A673 (cell line): ENCODE data around the gene TBXA2R. TPM values are rescaled to one million over a fixed set of nuclear protein-coding genes. Genes with fewer than 3 reads are reported as not detected.

Experiments
- BruUV-seq: library from RNA; stranded (reverse); fragments of 400-500 nt; replicated peaks from 2 replicates; lab custom pipeline; 2021; lab: Mats Ljungman, UMichigan
- CTCF ChIA-PET: fragments of 300-600 bp; sonication (Branson Sonifier 250); formaldehyde crosslinking; loops from one replicate; lab custom pipeline; 2022; ENCODE audit warnings: antibody characterized with exemption; lab: Charles Lee
- POLR2A ChIA-PET: fragments of 300-600 bp; sonication (Branson Sonifier 250); formaldehyde crosslinking; loops from one replicate; lab custom pipeline; 2022; ENCODE audit warnings: antibody characterized with exemption; ENCODE audit not compliant: low non-redundant PET; lab: Charles Lee
- DNase-seq: peaks from one replicate; pipeline ENCODE4 v3.0.0-alpha.2; 2015; ENCODE audit warnings: low spot score
- H3K27ac ChIP-seq: fragments of 200-600 bp; sonication (generic); 2 replicates; pipeline ENCODE4 v1.5.1; 2016; ENCODE audit warnings: mixed run types, low read depth, mild to moderate bottlenecking, mixed read lengths, antibody characterized with exemption, low read length; ENCODE audit not compliant: poor library complexity, severe bottlenecking
- H3K27me3 ChIP-seq: fragments of 200-600 bp; sonication (generic); replicated peaks from 2 replicates; pipeline ENCODE4 v1.6.1; 2017; ENCODE audit warnings: mixed run types, low read depth, mild to moderate bottlenecking, mixed read lengths, antibody characterized with exemption, low read length; ENCODE audit not compliant: insufficient read depth, poor library complexity
- H3K36me3 ChIP-seq: fragments of 200-600 bp; sonication (generic); 2 replicates; pipeline ENCODE4 v1.6.1; 2016; ENCODE audit warnings: mixed run types, mild to moderate bottlenecking, mixed read lengths, antibody characterized with exemption, low read length; ENCODE audit not compliant: insufficient read depth, poor library complexity, severe bottlenecking
- H3K4me1 ChIP-seq: fragments of 200-600 bp; sonication (generic); 2 replicates; pipeline ENCODE4 v1.6.1; 2017; ENCODE audit warnings: mixed run types, mild to moderate bottlenecking, mixed read lengths, antibody characterized with exemption, low read length; ENCODE audit not compliant: insufficient read depth, poor library complexity, severe bottlenecking
- H3K4me3 ChIP-seq: fragments of 200-600 bp; sonication (generic); 2 replicates; pipeline ENCODE4 v1.5.1; 2016; ENCODE audit warnings: low read depth, mixed run types, mild to moderate bottlenecking, mixed read lengths, low read length; ENCODE audit not compliant: poor library complexity, severe bottlenecking
- H3K9me3 ChIP-seq: fragments of 200-600 bp; sonication (generic); 2 replicates; pipeline ENCODE4 v1.6.1; 2016; ENCODE audit warnings: mixed run types, low read depth, mild to moderate bottlenecking, mixed read lengths, antibody characterized with exemption, low read length; ENCODE audit not compliant: poor library complexity, severe bottlenecking
- CTCF ChIP-seq: fragments of 300-800, 200-600 bp; sonication (generic); conservative IDR thresholded peaks from 2 replicates; pipeline ENCODE4 v1.5.1; 2017; ENCODE audit warnings: low read depth, mild to moderate bottlenecking, antibody characterized with exemption, low read length, moderate library complexity, mixed read lengths
- EZH2 ChIP-seq: fragments of 200-600 bp; sonication (generic); IDR thresholded peaks from 2 replicates; pipeline ENCODE4 v1.6.1; 2017; ENCODE audit warnings: borderline replicate concordance, low read depth, mild to moderate bottlenecking, mixed read lengths, antibody characterized with exemption, low read length; ENCODE audit not compliant: poor library complexity, severe bottlenecking
- intact Hi-C: fragments of 100-400 bp; cut with micrococcal nuclease; formaldehyde crosslinking; loops from one replicate; pipeline ENCODE4 v1.10.0; 2022; ENCODE audit not compliant: unreplicated experiment
- total RNA-seq: library from RNA; stranded (reverse); gene quantifications from 2 replicates; pipeline ENCODE4 v1.2.3, GENCODE V29; 2021

The TBXA2R gene
- total RNA-seq, 1 experiment from 2014 or later, result 0.56 TPM

GRCh38 chr19:3556423-3556977 is 50.2 kb downstream of the TBXA2R start:
- Histone ChIP-seq H3K4me3 (peak overlapping the region; percentile 92), H3K27ac (peak overlapping the region; percentile 70), H3K4me1 (peaks cover 16% of the 10 kb centered on the region), H3K36me3 (no peaks in the 10 kb centered on the region), H3K9me3 (no peaks in the 10 kb centered on the region), H3K27me3 (no peaks in the 10 kb centered on the region)
- ChIA-PET POLR2A (no interaction called here), CTCF (interaction anchor here (1.1 kb wide), 1 partner anchor 12 kb away, joined by 5 read pairs; no protein-coding TSS in a partner anchor)
- DNase-seq, result no peak
- intact Hi-C loops, result no loop called here
- no TSS peak for BruUV-seq
- no peak for TF ChIP-seq CTCF
- TF ChIP-seq EZH2, result no peak

GRCh38 chr19:3555653-3556422 is 50.8 kb downstream of the TBXA2R start:
- intact Hi-C loops, result no loop called here
- no peak overlapping the region for H3K27ac ChIP-seq
- TF ChIP-seq CTCF (no peak), EZH2 (no peak)
- no peaks in the 10 kb centered on the region for H3K27me3 ChIP-seq
- POLR2A ChIA-PET, result no interaction called here
- H3K9me3 ChIP-seq, result no peaks in the 10 kb centered on the region
- DNase-seq, result no peak
- BruUV-seq, result no TSS peak
- H3K36me3 ChIP-seq, result no peaks in the 10 kb centered on the region
- peaks cover 16% of the 10 kb centered on the region for H3K4me1 ChIP-seq
- CTCF ChIA-PET, result interaction anchor here (1.1 kb wide), 1 partner anchor 11 kb away, joined by 5 read pairs; no protein-coding TSS in a partner anchor
- peak overlapping the region; percentile 92 for H3K4me3 ChIP-seq

GRCh38 chr19:3554254-3555083 is 52.2 kb downstream of the TBXA2R start:
- intact Hi-C loops, result no loop called here
- CTCF ChIA-PET, result no interaction called here
- no peaks in the 10 kb centered on the region for H3K27me3 ChIP-seq

More at GRCh38 chr19:3554254-3555083, 52.2 kb downstream of the TBXA2R start:
- Histone ChIP-seq H3K4me3 (no peak overlapping the region), H3K4me1 (peaks cover 16% of the 10 kb centered on the region), H3K36me3 (no peaks in the 10 kb centered on the region), H3K27ac (no peak overlapping the region), H3K9me3 (no peaks in the 10 kb centered on the region)
- no peak for TF ChIP-seq CTCF
- no peak for TF ChIP-seq EZH2
- no peak for DNase-seq
- BruUV-seq, result TSS peak; percentile 70
- POLR2A ChIA-PET, result interaction anchor here (0.7 kb wide), 1 partner anchor 22 kb away, joined by 10 read pairs; no protein-coding TSS in a partner anchor
